Limb (tissue), 2 donors: Measurements from ENCODE around the gene ANK3.
A peak's percentile ranks its signal among the peaks of the same experiment; 100 is the strongest.

ENCODE experiments used
- DNase-seq, 2 donors: peaks; one replicate each; pipeline ENCODE4 v3.0.0-alpha.2; 2016; ENCODE audit errors: extremely low spot score in 2 of 2

ANK3 gene

GRCh38 chr10:60099998-60100747 lies 289.5 kb downstream of the ANK3 start:
- peak in 1 of 2 donors; percentile 64 for DNase-seq

GRCh38 chr10:60098677-60099601 lies 290.7 kb downstream of the ANK3 start:
- no peak for DNase-seq

GRCh38 chr10:60096761-60097513 lies 292.7 kb downstream of the ANK3 start:
- no peak for DNase-seq

- no peak for DNase-seq
Measured at GRCh38 chr10:60093317-60093716, 296.4 kb downstream of the ANK3 start.

- no peak for DNase-seq
Measured at GRCh38 chr10:60086862-60087261, 302.8 kb downstream of the ANK3 start.

GRCh38 chr10:60086421-60086820 lies 303.3 kb downstream of the ANK3 start:
- no peak for DNase-seq

GRCh38 chr10:60082744-60083344 lies 306.8 kb downstream of the ANK3 start:
- DNase-seq: no peak

GRCh38 chr10:60082341-60082740 lies 307.3 kb downstream of the ANK3 start:
- DNase-seq: no peak

- no peak for DNase-seq
Measured at GRCh38 chr10:60073781-60074656, 315.7 kb downstream of the ANK3 start.

- DNase-seq: no peak
Measured at GRCh38 chr10:60073397-60073780, 316.3 kb downstream of the ANK3 start.

- no peak for DNase-seq
Measured at GRCh38 chr10:60069311-60069710, 320.4 kb downstream of the ANK3 start.

- DNase-seq: no peak
Measured at GRCh38 chr10:60050366-60050765, 339.3 kb downstream of the ANK3 start.

GRCh38 chr10:60048091-60048501 lies 341.6 kb downstream of the ANK3 start:
- peak; percentile 15 to 34 for DNase-seq

GRCh38 chr10:60045571-60045970 lies 344.1 kb downstream of the ANK3 start:
- no peak for DNase-seq

GRCh38 chr10:60044971-60045370 lies 344.7 kb downstream of the ANK3 start:
- no peak for DNase-seq

- no peak for DNase-seq
Measured at GRCh38 chr10:60044242-60044641, 345.4 kb downstream of the ANK3 start.

GRCh38 chr10:60043561-60044241 lies 346.0 kb downstream of the ANK3 start:
- no peak for DNase-seq

GRCh38 chr10:60042914-60043313 lies 346.8 kb downstream of the ANK3 start:
- no peak for DNase-seq

- DNase-seq: no peak
Measured at GRCh38 chr10:60042262-60042661, 347.4 kb downstream of the ANK3 start.
